HEK293 (cell line): Measurements from ENCODE around the gene MBP.

ENCODE experiments used
- CTCF ChIA-PET: fragments of 350-600 bp; formaldehyde crosslinking; extraction: SDS; loops from one replicate; lab custom pipeline; 2021; ENCODE audit warnings: antibody characterized with exemption; lab: Yijun Ruan, JAX
- POLR2A ChIA-PET: fragments of 300-600 bp; formaldehyde crosslinking; extraction: SDS; loops from one replicate; lab custom pipeline; 2020; ENCODE audit warnings: antibody characterized with exemption, inconsistent platforms; lab: Yijun Ruan, JAX
- H3K27ac ChIP-seq: fragments of 200-500 bp; sonication (Bioruptor generic); 2 replicates; pipeline ENCODE4 v1.5.1; 2014; ENCODE audit warnings: low read depth, low read length, control low read depth, inconsistent platforms; ENCODE audit errors: extremely low read depth
- H3K36me3 ChIP-seq, 2 experiments: fragments of 200-500 bp in 1 of 2; sonication (Bioruptor generic) in 1 of 2; 1 replicate in 1 of 2; 2 replicates in 1 of 2; pipeline ENCODE4 v1.5.1; 2014 to 2017; ENCODE audit warnings: inconsistent platforms in 2 of 2, low read length in 2 of 2; ENCODE audit not compliant: control insufficient read depth in 2 of 2, insufficient read depth in 1 of 2
- H3K4me1 ChIP-seq: fragments of 200-500 bp; sonication (Bioruptor generic); 2 replicates; pipeline ENCODE4 v1.5.1; 2014; ENCODE audit warnings: mild to moderate bottlenecking, low read length, inconsistent platforms; ENCODE audit not compliant: control insufficient read depth, insufficient read depth
- H3K4me3 ChIP-seq: 2 replicates; pipeline ENCODE4 v1.5.1; 2011; ENCODE audit warnings: low read depth, mild to moderate bottlenecking, control low read depth, low read length, moderate library complexity
- H3K9me3 ChIP-seq: fragments of 200-500 bp; sonication (Bioruptor generic); 2 replicates; pipeline ENCODE4 v1.5.1; 2014; ENCODE audit warnings: low read depth, low read length, inconsistent platforms; ENCODE audit not compliant: control insufficient read depth, insufficient read depth
- HOXD13 ChIP-seq: sonication (generic); formaldehyde crosslinking; IDR thresholded peaks from 2 replicates; pipeline ENCODE4 v1.8.0; 2022; ENCODE audit warnings: missing genetic modification reagents, borderline replicate concordance
- KLF10 ChIP-seq: fragments of 450-650 bp; IDR thresholded peaks from 2 replicates; pipeline ENCODE4 v1.5.1; 2018; ENCODE audit warnings: missing biosample characterization, mild to moderate bottlenecking, missing genetic modification characterization
- KLF7 ChIP-seq: fragments of 450-650 bp; formaldehyde crosslinking; IDR thresholded peaks from 2 replicates; pipeline ENCODE4 v1.5.1; 2016; ENCODE audit warnings: missing biosample characterization, missing genetic modification characterization, borderline replicate concordance
- OVOL3 ChIP-seq: fragments of 450-650 bp; formaldehyde crosslinking; IDR thresholded peaks from 2 replicates; pipeline ENCODE4 v1.5.1; 2016; ENCODE audit warnings: missing biosample characterization, missing genetic modification characterization
- ZBTB1 ChIP-seq: fragments of 450-650 bp; formaldehyde crosslinking; IDR thresholded peaks from 2 replicates; pipeline ENCODE4 v1.5.1; 2016; ENCODE audit warnings: missing biosample characterization, missing genetic modification characterization
- ZNF10 ChIP-seq: fragments of 450-650 bp; formaldehyde crosslinking; IDR thresholded peaks from 2 replicates; pipeline ENCODE4 v1.5.1; 2017; ENCODE audit warnings: missing biosample characterization, missing genetic modification characterization
- ZNF184 ChIP-seq: fragments of 450-650 bp; IDR thresholded peaks from 2 replicates; pipeline ENCODE4 v1.5.1; 2018; ENCODE audit warnings: missing biosample characterization, mild to moderate bottlenecking, missing genetic modification characterization
- ZNF24 ChIP-seq: fragments of 450-650 bp; formaldehyde crosslinking; IDR thresholded peaks from 2 replicates; pipeline ENCODE4 v1.5.1; 2016; ENCODE audit warnings: missing biosample characterization, missing genetic modification characterization
- ZNF37A ChIP-seq: fragments of 450-650 bp; IDR thresholded peaks from 2 replicates; pipeline ENCODE4 v1.5.1; 2018; ENCODE audit warnings: missing biosample characterization, missing genetic modification characterization
- ZNF433 ChIP-seq: fragments of 450-650 bp; formaldehyde crosslinking; IDR thresholded peaks from 2 replicates; pipeline ENCODE4 v1.5.1; 2016; ENCODE audit warnings: missing biosample characterization, missing genetic modification characterization, low read depth
- ZNF514 ChIP-seq: fragments of 450-650 bp; formaldehyde crosslinking; IDR thresholded peaks from 2 replicates; pipeline ENCODE4 v1.5.1; 2016; ENCODE audit warnings: missing biosample characterization, missing genetic modification characterization
- ZNF544 ChIP-seq: fragments of 450-650 bp; formaldehyde crosslinking; IDR thresholded peaks from 2 replicates; pipeline ENCODE4 v1.5.0; 2017; ENCODE audit warnings: missing biosample characterization, missing genetic modification characterization
- ZNF623 ChIP-seq: fragments of 450-650 bp; formaldehyde crosslinking; IDR thresholded peaks from 2 replicates; pipeline ENCODE4 v1.5.1; 2016; ENCODE audit warnings: missing biosample characterization, missing genetic modification characterization
- ZNF701 ChIP-seq: fragments of 450-650 bp; formaldehyde crosslinking; IDR thresholded peaks from 2 replicates; pipeline ENCODE4 v1.5.1; 2016; ENCODE audit warnings: missing biosample characterization, missing genetic modification characterization
- ZNF776 ChIP-seq: fragments of 450-650 bp; formaldehyde crosslinking; IDR thresholded peaks from 2 replicates; pipeline ENCODE4 v1.5.0; 2017; ENCODE audit warnings: missing biosample characterization, missing genetic modification characterization, borderline replicate concordance
- ZNF837 ChIP-seq: fragments of 450-650 bp; formaldehyde crosslinking; IDR thresholded peaks from 2 replicates; pipeline ENCODE4 v1.5.1; 2016; ENCODE audit warnings: missing biosample characterization, missing genetic modification characterization
- TF ChIP-seq, protein P1 (sequence below): fragments of 450-650 bp; formaldehyde crosslinking; optimal IDR thresholded peaks from 2 replicates; pipeline ENCODE3; 2016; ENCODE audit warnings: missing biosample characterization, mild to moderate bottlenecking, missing genetic modification characterization
- TF ChIP-seq, protein P2 (sequence below): fragments of 450-650 bp; formaldehyde crosslinking; conservative IDR thresholded peaks from 2 replicates; pipeline ENCODE4 v1.5.1; 2016; ENCODE audit warnings: low read depth, missing biosample characterization, missing genetic modification characterization
- TF ChIP-seq, protein P3 (sequence below): fragments of 450-650 bp; formaldehyde crosslinking; IDR thresholded peaks from 2 replicates; pipeline ENCODE4; 2016; ENCODE audit warnings: missing biosample characterization, missing genetic modification characterization

Gene MBP

DNA sequence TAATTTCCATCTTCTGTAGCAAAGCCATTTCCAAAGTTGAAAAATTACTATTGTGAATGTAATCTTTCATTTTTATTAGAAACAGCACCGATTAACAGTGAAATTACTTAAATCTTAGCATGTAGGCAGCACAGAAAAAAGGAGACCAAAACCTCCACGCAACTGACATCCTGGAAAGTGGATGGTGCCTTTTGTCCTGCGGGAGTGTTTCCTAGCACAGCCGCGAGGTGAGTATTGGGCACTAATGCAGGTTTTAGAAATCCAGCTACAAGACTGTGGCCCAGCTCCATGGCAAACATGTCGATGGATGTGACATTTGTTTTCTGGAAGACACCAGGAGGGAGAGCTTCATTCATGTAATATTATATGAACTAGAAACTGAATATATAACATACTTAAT, 86.9 kb downstream of the MBP start:
- Histone ChIP-seq H3K9me3 (no peaks in the 10 kb centered on the region), H3K36me3 (peaks cover 0 to 3% of the 10 kb centered on the region in 2 experiments; a peak in 1 of 3 replicates), H3K4me1 (no peaks in the 10 kb centered on the region), H3K4me3 (no peak overlapping the region), H3K27ac (no peak overlapping the region)
- CTCF ChIA-PET: interaction anchor here (0.9 to 1.0 kb wide), 2 partner anchors 45 to 62 kb away, joined by 3 to 4 read pairs; no protein-coding TSS in a partner anchor
- TF ChIP-seq, protein P1, sequence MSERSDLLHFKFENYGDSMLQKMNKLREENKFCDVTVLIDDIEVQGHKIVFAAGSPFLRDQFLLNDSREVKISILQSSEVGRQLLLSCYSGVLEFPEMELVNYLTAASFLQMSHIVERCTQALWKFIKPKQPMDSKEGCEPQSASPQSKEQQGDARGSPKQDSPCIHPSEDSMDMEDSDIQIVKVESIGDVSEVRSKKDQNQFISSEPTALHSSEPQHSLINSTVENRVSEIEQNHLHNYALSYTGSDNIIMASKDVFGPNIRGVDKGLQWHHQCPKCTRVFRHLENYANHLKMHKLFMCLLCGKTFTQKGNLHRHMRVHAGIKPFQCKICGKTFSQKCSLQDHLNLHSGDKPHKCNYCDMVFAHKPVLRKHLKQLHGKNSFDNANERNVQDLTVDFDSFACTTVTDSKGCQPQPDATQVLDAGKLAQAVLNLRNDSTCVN: no peak
- TF ChIP-seq ZBTB1 (no peak), ZNF24 (no peak), ZNF544 (tag by site-specific recombination) (no peak), ZNF514 (tag by site-specific recombination) (no peak), OVOL3 (tag by site-specific recombination) (no peak), ZNF776 (tag by site-specific recombination) (no peak), KLF7 (tag by site-specific recombination) (no peak)
- TF ChIP-seq, protein P2, sequence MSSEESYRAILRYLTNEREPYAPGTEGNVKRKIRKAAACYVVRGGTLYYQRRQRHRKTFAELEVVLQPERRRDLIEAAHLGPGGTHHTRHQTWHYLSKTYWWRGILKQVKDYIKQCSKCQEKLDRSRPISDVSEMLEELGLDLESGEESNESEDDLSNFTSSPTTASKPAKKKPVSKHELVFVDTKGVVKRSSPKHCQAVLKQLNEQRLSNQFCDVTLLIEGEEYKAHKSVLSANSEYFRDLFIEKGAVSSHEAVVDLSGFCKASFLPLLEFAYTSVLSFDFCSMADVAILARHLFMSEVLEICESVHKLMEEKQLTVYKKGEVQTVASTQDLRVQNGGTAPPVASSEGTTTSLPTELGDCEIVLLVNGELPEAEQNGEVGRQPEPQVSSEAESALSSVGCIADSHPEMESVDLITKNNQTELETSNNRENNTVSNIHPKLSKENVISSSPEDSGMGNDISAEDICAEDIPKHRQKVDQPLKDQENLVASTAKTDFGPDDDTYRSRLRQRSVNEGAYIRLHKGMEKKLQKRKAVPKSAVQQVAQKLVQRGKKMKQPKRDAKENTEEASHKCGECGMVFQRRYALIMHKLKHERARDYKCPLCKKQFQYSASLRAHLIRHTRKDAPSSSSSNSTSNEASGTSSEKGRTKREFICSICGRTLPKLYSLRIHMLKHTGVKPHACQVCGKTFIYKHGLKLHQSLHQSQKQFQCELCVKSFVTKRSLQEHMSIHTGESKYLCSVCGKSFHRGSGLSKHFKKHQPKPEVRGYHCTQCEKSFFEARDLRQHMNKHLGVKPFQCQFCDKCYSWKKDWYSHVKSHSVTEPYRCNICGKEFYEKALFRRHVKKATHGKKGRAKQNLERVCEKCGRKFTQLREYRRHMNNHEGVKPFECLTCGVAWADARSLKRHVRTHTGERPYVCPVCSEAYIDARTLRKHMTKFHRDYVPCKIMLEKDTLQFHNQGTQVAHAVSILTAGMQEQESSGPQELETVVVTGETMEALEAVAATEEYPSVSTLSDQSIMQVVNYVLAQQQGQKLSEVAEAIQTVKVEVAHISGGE: no peak
- POLR2A ChIA-PET: no interaction called here

DNA sequence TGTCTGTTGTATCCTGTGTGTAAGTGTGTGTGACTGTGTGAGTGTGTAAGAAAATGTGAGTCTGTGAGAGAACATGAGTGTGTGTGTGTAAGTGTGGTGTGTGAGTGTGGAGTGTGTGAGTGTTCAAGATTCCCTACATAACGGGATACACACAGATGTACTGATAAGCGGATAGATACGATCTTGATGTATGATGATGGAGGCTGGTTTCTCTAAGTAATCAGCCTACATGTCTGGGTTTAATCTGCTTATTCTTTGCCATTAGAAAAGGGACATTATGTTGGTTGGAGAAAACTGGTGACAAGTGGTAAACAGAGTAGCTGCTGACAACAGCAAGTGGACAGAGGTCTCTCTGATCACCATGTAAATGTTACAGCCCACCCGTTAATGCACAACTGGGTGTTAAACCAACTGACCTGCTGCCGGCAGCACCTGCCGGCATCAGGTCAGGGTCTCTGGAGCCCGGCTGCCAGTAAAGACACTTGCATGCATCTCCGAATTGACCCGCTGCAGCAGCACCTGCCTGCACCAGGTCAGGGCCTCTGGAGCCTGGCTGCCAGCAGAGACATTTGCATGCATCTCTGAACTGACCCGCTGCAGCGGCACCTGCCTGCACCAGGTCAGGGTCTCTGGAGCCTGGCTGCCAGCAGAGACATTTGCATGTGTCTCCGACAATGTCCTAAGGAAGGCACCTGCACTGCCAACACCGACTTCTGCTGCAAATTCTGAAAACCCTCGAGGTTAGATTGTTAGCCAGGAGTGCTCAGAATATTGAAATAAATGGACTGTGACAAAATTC, 87.5 kb downstream of the MBP start:
- H3K4me3 ChIP-seq: no peak overlapping the region
- H3K27ac ChIP-seq: no peak overlapping the region
- no peak for TF ChIP-seq ZNF837 (tag by site-specific recombination)
- no peak for TF ChIP-seq HOXD13
- TF ChIP-seq ZNF433 (tag by site-specific recombination): no peak
- no peak for TF ChIP-seq ZNF623 (tag by site-specific recombination)
- no peak for TF ChIP-seq OVOL3 (tag by site-specific recombination)
- no peak for TF ChIP-seq ZNF10 (tag by site-specific recombination)
- TF ChIP-seq ZNF184 (tag by site-specific recombination): no peak
- ChIA-PET CTCF (interaction anchor here (0.9 to 1.0 kb wide), 2 partner anchors 45 to 61 kb away, joined by 3 to 4 read pairs; no protein-coding TSS in a partner anchor), POLR2A (no interaction called here)
- H3K9me3 ChIP-seq: no peaks in the 10 kb centered on the region
- H3K4me1 ChIP-seq: no peaks in the 10 kb centered on the region
- peaks cover 0 to 3% of the 10 kb centered on the region in 2 experiments; a peak in 1 of 3 replicates for H3K36me3 ChIP-seq

DNA sequence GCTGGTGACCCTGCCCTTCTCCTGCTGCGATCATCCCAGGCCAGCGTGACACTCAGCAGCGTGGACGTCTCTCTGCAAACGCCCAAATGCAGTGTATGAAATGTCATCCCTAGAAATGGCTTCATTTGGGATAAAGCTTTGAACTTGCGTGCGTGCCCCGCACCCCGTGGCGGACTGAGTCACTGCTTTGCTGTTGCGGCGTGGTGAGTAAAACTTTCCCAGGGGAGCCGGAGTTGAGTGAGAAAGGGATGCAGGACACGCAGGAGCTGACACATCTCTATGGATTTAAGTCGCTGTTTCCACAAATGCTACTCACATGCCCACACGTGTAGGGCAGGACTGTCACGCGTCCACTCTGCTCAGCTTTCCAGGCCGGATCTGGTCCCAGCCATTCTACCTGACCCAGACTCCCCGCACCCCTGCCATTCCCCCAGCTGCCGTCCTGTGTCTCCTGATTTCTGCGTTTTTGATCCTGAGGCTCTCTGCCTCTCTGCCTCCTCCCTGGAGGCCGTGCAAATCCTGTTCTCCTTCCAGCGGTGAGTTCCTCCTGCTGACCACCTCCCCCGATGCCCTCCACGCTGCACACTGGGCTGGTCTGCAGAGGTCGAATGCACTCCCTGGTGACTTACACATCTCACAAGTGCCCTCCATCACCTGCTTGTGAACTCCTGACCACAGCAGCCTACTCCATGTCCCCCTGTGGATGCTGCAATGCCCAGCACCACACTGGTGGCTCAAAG, 88.9 kb downstream of the MBP start:
- H3K36me3 ChIP-seq: peaks cover 0 to 3% of the 10 kb centered on the region in 2 experiments; a peak in 1 of 3 replicates
- H3K4me1 ChIP-seq: no peaks in the 10 kb centered on the region
- TF ChIP-seq, protein P3, sequence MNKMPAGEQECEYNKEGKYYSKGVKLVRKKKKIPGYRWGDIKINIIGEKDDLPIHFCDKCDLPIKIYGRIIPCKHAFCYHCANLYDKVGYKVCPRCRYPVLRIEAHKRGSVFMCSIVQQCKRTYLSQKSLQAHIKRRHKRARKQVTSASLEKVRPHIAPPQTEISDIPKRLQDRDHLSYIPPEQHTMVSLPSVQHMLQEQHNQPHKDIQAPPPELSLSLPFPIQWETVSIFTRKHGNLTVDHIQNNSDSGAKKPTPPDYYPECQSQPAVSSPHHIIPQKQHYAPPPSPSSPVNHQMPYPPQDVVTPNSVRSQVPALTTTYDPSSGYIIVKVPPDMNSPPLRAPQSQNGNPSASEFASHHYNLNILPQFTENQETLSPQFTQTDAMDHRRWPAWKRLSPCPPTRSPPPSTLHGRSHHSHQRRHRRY (tag by site-specific recombination): no peak
- TF ChIP-seq ZNF701 (tag by site-specific recombination): no peak
- no peak for TF ChIP-seq KLF10 (tag by site-specific recombination)
- TF ChIP-seq ZNF10 (tag by site-specific recombination): no peak
- no peak for TF ChIP-seq ZNF37A
- ChIA-PET CTCF (no interaction called here), POLR2A (no interaction called here)
- no peaks in the 10 kb centered on the region for H3K9me3 ChIP-seq
- no peak overlapping the region for H3K27ac ChIP-seq
- no peak overlapping the region for H3K4me3 ChIP-seq
